Measurements from ENCODE around the gene ADAMTS1. TPM values are rescaled to one million over a fixed set of nuclear protein-coding genes. Genes with fewer than 3 reads are reported as not detected.
"Not testable (repeated sequence)": the region's sequence is repeated elsewhere in the genome, so short reads cannot be mapped to it uniquely, and the experiment has no call there.

Gene ADAMTS1
- total RNA-seq, 1 donor from 2014 or later = not detected

GRCh38 chr21:26865857-26866256 lies 20.6 kb upstream of the ADAMTS1 start:
- intact Hi-C loops (cut with micrococcal nuclease) = no loop called here
- ChIA-PET POLR2A (no interaction called here), CTCF (no interaction called here)
- Mint-ChIP-seq H3K27ac (no peak overlapping the region), H3K9me3 (no peaks in the 10 kb centered on the region), H3K27me3 (no peaks in the 10 kb centered on the region), H3K4me3 (no peak overlapping the region), H3K36me3 (ENCODE audit: low read depth) (no peaks in the 10 kb centered on the region), H3K4me1 (no peaks in the 10 kb centered on the region)
- ATAC-seq (ENCODE audit: low read depth) (no peak), DNase-seq (no peak)
- no peak for TF ChIP-seq CTCF (IDR thresholded peaks at IDR 0.05)

- POLR2A ChIA-PET; H3K27me3 Mint-ChIP-seq; DNase-seq; H3K36me3 Mint-ChIP-seq (ENCODE audit: low read depth); CTCF ChIA-PET; intact Hi-C loops (cut with micrococcal nuclease); H3K4me3 Mint-ChIP-seq; H3K9me3 Mint-ChIP-seq; ATAC-seq (ENCODE audit: low read depth); H3K27ac Mint-ChIP-seq; H3K4me1 Mint-ChIP-seq: not testable (repeated sequence)
Measured at GRCh38 chr21:26856871-26857350, 11.7 kb upstream of the ADAMTS1 start.

- H3K36me3 Mint-ChIP-seq (ENCODE audit: low read depth); H3K27me3 Mint-ChIP-seq; H3K9me3 Mint-ChIP-seq; DNase-seq; POLR2A ChIA-PET; H3K4me3 Mint-ChIP-seq; ATAC-seq (ENCODE audit: low read depth); CTCF ChIA-PET; H3K27ac Mint-ChIP-seq; H3K4me1 Mint-ChIP-seq: not testable (repeated sequence)
- intact Hi-C loops (cut with micrococcal nuclease) = loop anchor here (5.0 kb wide), 1 partner anchor 1663 kb away; no protein-coding TSS in a partner anchor
Measured at GRCh38 chr21:26854695-26855094, 9.5 kb upstream of the ADAMTS1 start.

- H3K27ac Mint-ChIP-seq = no peak overlapping the region
- H3K4me1 Mint-ChIP-seq = no peaks in the 10 kb centered on the region
- H3K27me3 Mint-ChIP-seq = peaks cover 17% of the 10 kb centered on the region
- no peaks in the 10 kb centered on the region for H3K9me3 Mint-ChIP-seq
- POLR2A ChIA-PET = no interaction called here
- no peak for TF ChIP-seq CTCF (IDR thresholded peaks at IDR 0.05)
- no peaks in the 10 kb centered on the region for H3K36me3 Mint-ChIP-seq (ENCODE audit: low read depth)
- intact Hi-C loops (cut with micrococcal nuclease) = loop anchor here (5.0 kb wide), 1 partner anchor 1665 kb away; no protein-coding TSS in a partner anchor
- CTCF ChIA-PET = interaction anchor here (1.7 kb wide), 1 partner anchor 1893 kb away, joined by 8 read pairs; no protein-coding TSS in a partner anchor
- no peak overlapping the region for H3K4me3 Mint-ChIP-seq
- no peak for DNase-seq
- no peak for ATAC-seq (ENCODE audit: low read depth)
Measured at GRCh38 chr21:26852423-26852822, 7.2 kb upstream of the ADAMTS1 start.

DNA sequence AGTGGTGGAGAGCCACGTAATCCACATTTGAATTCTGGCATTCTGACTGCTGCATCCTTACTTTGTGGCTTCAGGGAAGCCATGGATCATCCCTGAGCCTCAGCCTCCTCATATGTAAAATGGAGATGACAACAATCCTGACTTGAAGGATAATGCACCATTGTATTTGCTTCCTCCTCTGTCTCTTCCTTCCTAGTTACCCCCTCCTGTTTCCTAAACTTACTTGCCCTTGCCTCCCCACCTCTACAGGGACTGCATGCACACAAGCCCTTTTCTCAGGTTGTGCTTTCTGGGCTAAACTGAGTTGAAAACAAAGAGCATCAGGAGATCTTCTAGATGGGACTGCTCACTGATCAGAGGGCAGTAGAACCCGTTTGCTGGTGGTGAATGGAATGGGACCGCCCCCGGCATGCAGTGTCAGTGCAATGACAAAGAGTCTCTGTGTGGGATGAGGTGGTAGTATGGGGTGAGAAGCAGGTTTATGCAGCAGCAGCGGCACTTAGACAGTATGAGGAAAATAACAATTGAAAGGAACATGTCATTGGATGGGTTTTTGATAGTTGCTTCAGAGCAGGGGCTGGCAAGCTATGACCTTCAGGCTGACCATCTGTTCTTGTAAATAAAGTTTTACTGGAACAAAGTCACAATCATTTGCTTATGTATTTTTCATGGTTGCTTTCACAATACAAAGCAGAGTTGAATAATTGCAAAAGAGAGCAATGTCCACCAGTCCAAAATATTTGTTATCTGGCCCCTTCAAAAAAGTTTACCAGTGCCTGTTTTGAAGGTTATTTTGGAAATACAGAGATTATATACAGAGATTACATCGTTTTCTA lies 6.1 kb upstream of the ADAMTS1 start:
- no peak overlapping the region for H3K27ac Mint-ChIP-seq
- ChIA-PET CTCF (interaction anchor here (3.3 kb wide), 1 partner anchor 1895 kb away, joined by 30 read pairs; no protein-coding TSS in a partner anchor), POLR2A (no interaction called here)
- no peak for TF ChIP-seq CTCF (IDR thresholded peaks at IDR 0.05)
- peaks cover 27% of the 10 kb centered on the region for H3K27me3 Mint-ChIP-seq
- no peaks in the 10 kb centered on the region for H3K9me3 Mint-ChIP-seq
- H3K4me3 Mint-ChIP-seq = no peak overlapping the region
- intact Hi-C loops (cut with micrococcal nuclease) = loop anchor here (5.0 kb wide), 1 partner anchor 1666 kb away; no protein-coding TSS in a partner anchor
- H3K36me3 Mint-ChIP-seq (ENCODE audit: low read depth) = no peaks in the 10 kb centered on the region
- peaks cover 10% of the 10 kb centered on the region for H3K4me1 Mint-ChIP-seq
- ATAC-seq (ENCODE audit: low read depth) (no peak), DNase-seq (no peak)

GRCh38 chr21:26850116-26850643 lies 5.0 kb upstream of the ADAMTS1 start:
- ATAC-seq (ENCODE audit: low read depth) = no peak
- no peak for TF ChIP-seq CTCF (IDR thresholded peaks at IDR 0.05)

More at GRCh38 chr21:26850116-26850643, 5.0 kb upstream of the ADAMTS1 start:
- Mint-ChIP-seq H3K27me3 (peaks cover 34% of the 10 kb centered on the region), H3K36me3 (ENCODE audit: low read depth) (no peaks in the 10 kb centered on the region), H3K4me3 (no peak overlapping the region), H3K4me1 (peaks cover 19% of the 10 kb centered on the region), H3K9me3 (no peaks in the 10 kb centered on the region), H3K27ac (no peak overlapping the region)
- ChIA-PET POLR2A (no interaction called here), CTCF (interaction anchor here (0.7 to 3.3 kb wide), 2 partner anchors 850 to 1896 kb away, joined by 4 to 30 read pairs; no protein-coding TSS in a partner anchor)
- intact Hi-C loops (cut with micrococcal nuclease) = loop anchor here (1.0 to 5.0 kb wide), 2 partner anchors 1667 to 1895 kb away; no protein-coding TSS in a partner anchor
- no peak for DNase-seq
